ENCODE results near the gene FKBP10.
"Not testable (repeated sequence)": the region's sequence is repeated elsewhere in the genome, so short reads cannot be mapped to it uniquely, and the experiment has no call there.

Gene FKBP10

GRCh38 chr17:41812381-41813151 is at the start of gene FKBP10:
FKBP10 (plus strand) TSS chr17:41813004; CDS start chr17:41813035, 31 bp downstream.
- peak; percentile 28 for DNase-seq (ENCODE audit: low spot score)

- DNase-seq (ENCODE audit: low spot score): no peak
These were observed 49.5 kb upstream of the FKBP10 start for GRCh38 chr17:41763327-41763726.

GRCh38 chr17:41766135-41766534 is 46.7 kb upstream of the FKBP10 start:
- DNase-seq (ENCODE audit: low spot score): no peak

- no peak for DNase-seq (ENCODE audit: low spot score)
These were observed 45.3 kb upstream of the FKBP10 start for GRCh38 chr17:41767324-41768042.

GRCh38 chr17:41768682-41769288 is 44.0 kb upstream of the FKBP10 start:
- DNase-seq (ENCODE audit: low spot score): no peak

- no peak for DNase-seq (ENCODE audit: low spot score)
These were observed 43.4 kb upstream of the FKBP10 start for GRCh38 chr17:41769346-41769862.

- no peak for DNase-seq (ENCODE audit: low spot score)
These were observed 42.8 kb upstream of the FKBP10 start for GRCh38 chr17:41769985-41770384.

- no peak for DNase-seq (ENCODE audit: low spot score)
These were observed 41.2 kb upstream of the FKBP10 start for GRCh38 chr17:41771389-41772206.

GRCh38 chr17:41772218-41772585 is 40.6 kb upstream of the FKBP10 start:
- no peak for DNase-seq (ENCODE audit: low spot score)

GRCh38 chr17:41772586-41773189 is 40.1 kb upstream of the FKBP10 start:
- DNase-seq (ENCODE audit: low spot score): no peak

- no peak for DNase-seq (ENCODE audit: low spot score)
These were observed 39.6 kb upstream of the FKBP10 start for GRCh38 chr17:41773190-41773588.

GRCh38 chr17:41773731-41774193 is 39.0 kb upstream of the FKBP10 start:
- peak; percentile 30 for DNase-seq (ENCODE audit: low spot score)

GRCh38 chr17:41775394-41776226 is 37.2 kb upstream of the FKBP10 start:
- peak; percentile 87 for DNase-seq (ENCODE audit: low spot score)

GRCh38 chr17:41776262-41776900 is 36.4 kb upstream of the FKBP10 start:
- DNase-seq (ENCODE audit: low spot score): not testable (repeated sequence)

GRCh38 chr17:41777157-41777573 is 35.6 kb upstream of the FKBP10 start:
- no peak for DNase-seq (ENCODE audit: low spot score)

GRCh38 chr17:41777574-41778188 is 35.1 kb upstream of the FKBP10 start:
- peak; percentile 66 for DNase-seq (ENCODE audit: low spot score)

GRCh38 chr17:41779954-41780353 is 32.9 kb upstream of the FKBP10 start:
- no peak for DNase-seq (ENCODE audit: low spot score)

GRCh38 chr17:41781404-41782110 is 31.2 kb upstream of the FKBP10 start:
- no peak for DNase-seq (ENCODE audit: low spot score)

GRCh38 chr17:41782142-41782541 is 30.7 kb upstream of the FKBP10 start:
- no peak for DNase-seq (ENCODE audit: low spot score)

Data from putamen (tissue), 1 donor.